Measurements from ENCODE around the gene HAUS7.
"Not testable (repeated sequence)": the region's sequence is repeated elsewhere in the genome, so short reads cannot be mapped to it uniquely, and the experiment has no call there.

HAUS7 gene

GRCh38 chrX:153405426-153405825 lies 65.0 kb downstream of the HAUS7 start:
- DNase-seq = no peak
- Mint-ChIP-seq H3K27ac (no peak overlapping the region), H3K27me3 (peaks cover 0 to 3% of the 10 kb centered on the region in 2 donors), H3K4me1 (peaks cover 0 to 3% of the 10 kb centered on the region in 2 donors), H3K36me3 (no peaks in the 10 kb centered on the region), H3K4me3 (no peak overlapping the region), H3K9me3 (no peaks in the 10 kb centered on the region)
- no peak for ATAC-seq (replicated peaks)

GRCh38 chrX:153404333-153404732 lies 66.0 kb downstream of the HAUS7 start:
- DNase-seq; ATAC-seq (replicated peaks); H3K4me3 Mint-ChIP-seq: not testable (repeated sequence)

GRCh38 chrX:153401133-153401764 lies 69.1 kb downstream of the HAUS7 start, which contains the start of gene PNMA6E:
PNMA6E (minus strand) TSS chrX:153401350; CDS start chrX:153398849, 2,501 bp downstream.
- no peaks in the 10 kb centered on the region for H3K36me3 Mint-ChIP-seq
- DNase-seq (no peak), ATAC-seq (replicated peaks) (no peak)
- no peaks in the 10 kb centered on the region for H3K9me3 Mint-ChIP-seq
- H3K27ac Mint-ChIP-seq = no peak within 1 kb of the TSS
- peaks cover 0 to 3% of the 10 kb centered on the region in 2 donors for H3K4me1 Mint-ChIP-seq
- H3K27me3 Mint-ChIP-seq = peaks cover 0 to 11% of the 10 kb centered on the region in 2 donors
- no peak within 1 kb of the TSS for H3K4me3 Mint-ChIP-seq

More at GRCh38 chrX:153404333-153404732, 66.0 kb downstream of the HAUS7 start:
- not testable (repeated sequence) for H3K27me3 Mint-ChIP-seq, H3K9me3 Mint-ChIP-seq, H3K4me1 Mint-ChIP-seq, H3K36me3 Mint-ChIP-seq, H3K27ac Mint-ChIP-seq

GRCh38 chrX:153400146-153401132 lies 69.9 kb downstream of the HAUS7 start:
- no peaks in the 10 kb centered on the region for H3K9me3 Mint-ChIP-seq
- H3K4me1 Mint-ChIP-seq = peaks cover 0 to under 1% of the 10 kb centered on the region in 2 donors
- no peaks in the 10 kb centered on the region for H3K36me3 Mint-ChIP-seq
- no peak for DNase-seq
- peaks cover 0 to 11% of the 10 kb centered on the region in 2 donors for H3K27me3 Mint-ChIP-seq
- peak; percentile 49 to 70 for ATAC-seq (replicated peaks)
- H3K4me3 Mint-ChIP-seq = no peak overlapping the region
- H3K27ac Mint-ChIP-seq = no peak overlapping the region

GRCh38 chrX:153398275-153398960 lies 72.0 kb downstream of the HAUS7 start:
- peak overlapping the region; percentile 17 for H3K27ac Mint-ChIP-seq
- no peaks in the 10 kb centered on the region for H3K9me3 Mint-ChIP-seq
- DNase-seq = no peak
- no peaks in the 10 kb centered on the region for H3K4me1 Mint-ChIP-seq
- ATAC-seq (replicated peaks) = no peak
- peaks cover 0 to 11% of the 10 kb centered on the region in 2 donors for H3K27me3 Mint-ChIP-seq
- H3K4me3 Mint-ChIP-seq = no peak overlapping the region
- H3K36me3 Mint-ChIP-seq = no peaks in the 10 kb centered on the region

All from stimulated activated naive B cell treated with anti-CD40 and anti-IgM and Interleukin-4, amounts not matched to agents 10 μg/mL and 1 μg/mL and 100 μg/mL, for 72 hours (primary cell).